HG03571 (cell line): ENCODE measurements around the gene C13orf46.
"Not testable (repeated sequence)": the region's sequence is repeated elsewhere in the genome, so short reads cannot be mapped to it uniquely, and the experiment has no call there.

ENCODE experiments used
- ATAC-seq: cut with Tn5 transposase; IDR thresholded peaks from one replicate; pipeline ENCODE4 v1.9.1; 2021; ENCODE audit not compliant: unreplicated experiment

C13orf46 gene

DNA sequence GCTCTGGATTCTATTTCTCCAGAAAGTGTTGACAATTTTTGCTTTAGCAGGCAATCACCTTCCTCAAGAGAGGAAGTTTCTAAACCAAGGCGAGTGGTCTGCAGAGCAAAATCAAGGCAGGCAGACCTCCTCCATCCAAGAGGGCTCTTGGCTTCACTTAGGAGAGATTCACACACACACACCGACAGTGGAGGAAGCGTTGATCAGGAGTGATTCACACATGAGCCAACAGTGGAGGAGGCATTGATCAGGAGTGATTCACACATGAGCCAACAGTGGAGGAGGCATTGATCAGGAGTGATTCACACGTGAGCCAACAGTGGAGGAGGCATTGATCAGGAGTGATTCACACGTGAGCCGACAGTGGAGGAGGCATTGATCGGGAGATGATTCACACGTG, 60.5 kb downstream of the C13orf46 start:
- ATAC-seq, result not testable (repeated sequence)

DNA sequence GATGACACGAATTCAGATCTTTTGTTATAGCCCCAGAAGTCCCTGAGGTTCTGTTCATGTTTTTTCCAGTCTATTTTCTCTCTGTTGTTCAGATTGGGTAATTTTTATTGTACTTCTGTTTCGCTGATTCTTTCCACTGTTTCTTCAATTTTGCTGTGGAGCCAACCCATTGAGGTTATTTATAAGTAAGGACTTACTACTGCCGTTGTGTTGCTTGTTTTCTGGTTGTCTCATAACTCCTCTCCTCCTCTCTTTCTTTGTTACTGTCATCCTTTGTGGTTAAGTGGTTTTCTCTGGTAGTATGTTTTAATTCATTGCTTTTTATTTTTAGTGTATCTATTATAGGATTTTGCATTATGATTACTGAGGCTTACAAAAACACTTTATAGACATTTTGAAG, 61.3 kb downstream of the C13orf46 start:
- ATAC-seq, result no peak

DNA sequence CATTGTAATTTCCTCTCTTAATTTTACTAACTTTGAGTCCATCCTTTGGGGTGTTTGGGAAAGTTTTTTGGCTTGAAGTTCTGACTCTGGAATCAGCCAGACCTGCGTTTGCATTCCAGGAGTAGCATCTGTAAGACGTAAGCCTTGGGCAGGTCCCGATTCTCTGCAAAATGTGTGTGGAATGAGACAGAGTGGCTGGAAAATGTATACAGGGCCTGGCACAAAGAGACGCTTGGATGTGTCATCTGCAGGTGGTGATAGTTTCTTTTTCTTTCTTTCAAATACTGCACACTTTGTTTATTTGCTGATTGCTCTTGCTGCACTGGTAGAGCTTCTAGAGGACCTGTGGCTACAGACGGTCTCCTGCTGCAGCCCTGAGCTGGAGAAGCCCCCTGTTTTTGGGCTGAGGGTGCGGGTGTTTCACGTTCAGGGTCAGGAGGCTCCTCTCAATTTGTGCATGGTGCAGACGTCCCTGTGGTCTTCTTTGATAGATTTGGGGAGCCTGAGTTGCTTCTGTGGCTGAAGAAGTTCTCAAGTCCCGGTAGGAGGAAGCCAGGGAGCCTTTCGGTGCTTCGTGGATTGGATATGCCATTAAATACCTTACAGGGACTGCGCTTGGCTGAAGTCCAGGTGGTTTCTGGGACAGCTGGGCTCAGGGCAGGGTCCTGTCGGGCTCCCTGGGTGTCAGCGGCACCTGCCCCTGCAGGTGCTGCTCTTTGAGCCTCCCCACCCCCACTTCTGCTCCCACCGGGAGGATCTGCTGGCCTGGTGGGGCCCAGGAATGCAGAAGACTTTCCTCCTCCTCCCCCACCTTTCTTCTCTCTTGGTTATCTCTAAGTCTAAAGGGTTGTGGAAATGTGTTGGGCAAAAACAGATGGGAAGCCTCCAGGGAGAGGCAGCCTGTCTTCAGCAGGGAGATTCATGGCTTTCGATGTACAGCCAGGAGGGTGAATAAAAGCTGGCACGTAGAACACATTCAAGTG, 66.0 kb downstream of the C13orf46 start:
- ATAC-seq, result no peak

DNA sequence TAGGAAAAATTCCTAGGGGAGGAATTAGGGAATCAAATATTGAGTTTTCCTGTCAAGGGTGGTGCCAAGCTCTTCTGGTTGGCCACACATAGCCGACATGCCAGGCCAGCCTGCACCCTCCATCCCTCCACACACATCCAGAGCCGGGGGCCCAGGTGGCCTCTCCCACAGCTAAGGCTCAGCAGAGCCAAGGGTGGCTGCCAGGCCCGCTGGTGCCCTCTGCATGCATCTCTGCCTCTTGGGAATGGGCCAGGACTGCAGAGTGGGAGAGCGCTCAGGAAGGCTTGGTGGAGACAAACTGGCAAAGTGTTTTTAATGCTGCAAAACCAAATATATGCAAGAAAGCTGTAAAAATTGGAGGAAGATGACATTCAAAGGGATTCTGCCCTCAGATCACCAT, 67.3 kb downstream of the C13orf46 start:
- no peak for ATAC-seq

DNA sequence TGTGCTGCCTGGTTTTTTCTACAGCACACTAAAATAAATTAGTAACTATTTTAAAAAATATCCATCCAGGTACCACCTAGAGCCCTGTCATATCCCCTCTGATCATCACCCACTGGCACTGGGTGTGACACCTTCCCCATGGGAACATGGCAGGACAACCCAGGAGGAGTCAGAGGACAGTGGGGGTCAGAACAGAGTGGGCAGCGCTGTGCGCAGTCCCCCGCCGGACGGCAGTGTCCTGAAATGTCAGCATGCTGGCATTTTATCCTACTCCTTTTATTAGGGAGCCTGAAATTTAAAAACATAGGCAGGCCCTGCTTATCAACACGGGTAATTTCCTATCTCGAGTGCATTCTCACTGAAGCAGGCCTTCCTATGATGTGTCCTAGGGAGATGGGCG, 67.9 kb downstream of the C13orf46 start:
- ATAC-seq, result no peak

DNA sequence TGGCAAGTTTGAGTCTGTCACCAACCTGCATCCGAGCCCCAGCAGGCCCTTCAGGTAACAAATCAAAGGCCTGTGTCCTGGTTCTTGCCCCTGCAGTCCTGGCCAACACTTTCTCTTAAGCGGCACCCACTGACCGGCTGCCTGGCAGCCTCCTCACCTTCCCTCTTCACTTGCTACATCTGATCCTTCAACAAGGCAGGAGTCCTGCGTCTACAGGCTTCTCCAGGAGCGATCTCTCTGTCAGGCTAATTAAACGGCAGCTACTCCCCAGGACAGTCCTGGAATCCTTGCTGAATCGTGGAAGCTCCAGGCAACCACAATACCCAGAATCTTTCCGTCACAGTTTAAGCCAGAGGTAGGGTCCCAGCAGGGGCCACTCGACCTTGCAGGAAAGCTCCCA, 68.9 kb downstream of the C13orf46 start:
- ATAC-seq, result no peak

DNA sequence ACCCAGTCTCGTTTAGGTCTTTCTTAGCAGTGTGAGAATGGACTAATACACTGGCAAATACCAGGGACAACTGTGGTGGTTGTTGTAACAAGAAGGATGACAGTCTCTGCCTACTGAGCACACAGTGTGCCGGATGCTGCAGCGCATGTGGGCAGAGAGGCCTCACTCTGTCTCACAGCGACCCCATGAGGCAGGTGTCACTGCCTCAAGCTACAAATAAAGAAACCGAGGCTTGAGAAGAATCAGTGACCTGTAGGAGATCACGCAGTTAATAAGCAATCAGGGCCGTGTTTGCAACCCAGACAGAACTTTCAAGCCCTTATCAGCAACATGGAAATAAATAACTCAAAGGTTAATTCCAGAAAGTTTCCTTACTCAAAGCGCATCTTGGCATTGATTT, 69.5 kb downstream of the C13orf46 start:
- no peak for ATAC-seq

DNA sequence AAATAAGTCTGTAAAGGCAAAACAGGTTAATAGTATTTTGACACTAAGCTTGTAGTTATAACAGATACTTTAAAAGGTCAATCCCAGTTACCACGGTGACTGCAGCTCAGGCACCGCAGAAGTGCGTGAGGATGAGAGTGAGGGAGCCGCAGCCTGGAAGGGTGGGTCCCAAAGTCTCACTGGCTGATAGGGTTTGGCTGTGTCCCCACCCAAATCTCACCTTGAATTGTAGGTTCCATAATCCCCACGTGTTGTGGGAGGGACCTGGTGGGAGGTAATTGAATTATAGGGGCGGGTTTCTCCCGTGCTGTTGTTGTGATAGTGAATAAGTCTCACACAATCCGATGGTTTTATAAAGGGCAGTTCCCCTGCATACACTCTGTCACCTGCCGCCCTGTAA, 70.0 kb downstream of the C13orf46 start:
- no peak for ATAC-seq
